ENCODE data around the gene S100A1. TPM values are rescaled to one million over a fixed set of nuclear protein-coding genes. Genes with fewer than 3 reads are reported as not detected.
A peak's percentile ranks its signal among the peaks of the same experiment; 100 is the strongest.

S100A1 gene
- total RNA-seq, 1 experiment from 2014 or later: 0.29 TPM

- peak overlapping the region; percentile 67 for H3K4me3 ChIP-seq (ENCODE audit: low read length)
- H3K9me3 ChIP-seq (ENCODE audit: low read length): no peaks in the 10 kb centered on the region
- peaks cover 16% of the 10 kb centered on the region for H3K27me3 ChIP-seq (ENCODE audit: low read length)
- intact Hi-C loops (cut with micrococcal nuclease): loop anchor here (2.0 to 10.0 kb wide), 2 partner anchors 55 to 325 kb away; partner anchors contain the start of gene S100A9
- POLR2A ChIA-PET (ENCODE audit: unreplicated experiment): no interaction called here
- H3K36me3 ChIP-seq (ENCODE audit: low read depth, low read length): no peaks in the 10 kb centered on the region
- H3K9ac ChIP-seq (ENCODE audit: low read length): no peak overlapping the region
- peak; percentile 11 for ATAC-seq
- H3K27ac ChIP-seq (ENCODE audit: low read length): no peak overlapping the region
- H3K79me2 ChIP-seq (ENCODE audit: low read length): no peaks in the 10 kb centered on the region
- no peaks in the 10 kb centered on the region for H3F3A ChIP-seq (ENCODE audit: low read length, unreplicated experiment)
- H3K9me2 ChIP-seq (replicated peaks; ENCODE audit: low read length): no peaks in the 10 kb centered on the region
- no peak for TF ChIP-seq EZH2 (IDR thresholded peaks at IDR 0.05; ENCODE audit: low read length, unreplicated experiment)
- TF ChIP-seq EZH2phosphoT487 (IDR thresholded peaks at IDR 0.05; ENCODE audit: borderline replicate concordance, low read length): no peak
- TF ChIP-seq, protein P1, sequence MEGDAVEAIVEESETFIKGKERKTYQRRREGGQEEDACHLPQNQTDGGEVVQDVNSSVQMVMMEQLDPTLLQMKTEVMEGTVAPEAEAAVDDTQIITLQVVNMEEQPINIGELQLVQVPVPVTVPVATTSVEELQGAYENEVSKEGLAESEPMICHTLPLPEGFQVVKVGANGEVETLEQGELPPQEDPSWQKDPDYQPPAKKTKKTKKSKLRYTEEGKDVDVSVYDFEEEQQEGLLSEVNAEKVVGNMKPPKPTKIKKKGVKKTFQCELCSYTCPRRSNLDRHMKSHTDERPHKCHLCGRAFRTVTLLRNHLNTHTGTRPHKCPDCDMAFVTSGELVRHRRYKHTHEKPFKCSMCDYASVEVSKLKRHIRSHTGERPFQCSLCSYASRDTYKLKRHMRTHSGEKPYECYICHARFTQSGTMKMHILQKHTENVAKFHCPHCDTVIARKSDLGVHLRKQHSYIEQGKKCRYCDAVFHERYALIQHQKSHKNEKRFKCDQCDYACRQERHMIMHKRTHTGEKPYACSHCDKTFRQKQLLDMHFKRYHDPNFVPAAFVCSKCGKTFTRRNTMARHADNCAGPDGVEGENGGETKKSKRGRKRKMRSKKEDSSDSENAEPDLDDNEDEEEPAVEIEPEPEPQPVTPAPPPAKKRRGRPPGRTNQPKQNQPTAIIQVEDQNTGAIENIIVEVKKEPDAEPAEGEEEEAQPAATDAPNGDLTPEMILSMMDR (conservative IDR thresholded peaks at IDR 0.05; ENCODE audit: low read depth, low read length): no peak
- DNase-seq: no peak
- CTCF ChIA-PET: no interaction called here
- BruUV-seq (replicated peaks): no TSS peak
- peak overlapping the region; percentile 87 for H2AFZ ChIP-seq (ENCODE audit: low read length)
- no peaks in the 10 kb centered on the region for H4K20me1 ChIP-seq (ENCODE audit: low read length)
- peak overlapping the region; percentile 95 for H3K4me2 ChIP-seq (ENCODE audit: low read length)
- peaks cover 12% of the 10 kb centered on the region for H3K4me1 ChIP-seq (ENCODE audit: insufficient read depth, low read length)
Measured at GRCh38 chr1:153679337-153680119, 51.3 kb downstream of the S100A1 start.

DNA sequence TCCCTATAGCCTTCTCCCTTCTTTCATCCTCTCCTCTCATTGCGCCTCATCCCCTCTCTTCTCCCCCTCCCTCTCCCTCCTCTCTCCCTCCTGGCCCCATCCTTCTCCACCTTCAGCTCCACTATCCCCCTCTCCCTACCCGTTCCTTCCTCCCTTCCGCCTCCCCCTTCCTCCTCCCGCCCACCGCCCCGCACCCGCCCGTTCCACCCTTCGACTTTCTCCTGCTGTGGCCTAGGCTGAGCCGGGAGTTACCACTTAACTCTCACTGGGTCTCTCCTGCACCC lies 51.8 kb downstream of the S100A1 start:
- no peaks in the 10 kb centered on the region for H3K9me2 ChIP-seq (replicated peaks; ENCODE audit: low read length)
- ChIA-PET POLR2A (ENCODE audit: unreplicated experiment) (no interaction called here), CTCF (no interaction called here)
- H2AFZ ChIP-seq (ENCODE audit: low read length): no peak overlapping the region
- no peaks in the 10 kb centered on the region for H3K79me2 ChIP-seq (ENCODE audit: low read length)
- H3K4me3 ChIP-seq (ENCODE audit: low read length): no peak overlapping the region
- no peak overlapping the region for H3K27ac ChIP-seq (ENCODE audit: low read length)
- DNase-seq (no peak), ATAC-seq (no peak)
- intact Hi-C loops (cut with micrococcal nuclease): no loop called here
- no TSS peak for BruUV-seq (replicated peaks)
- H3K4me1 ChIP-seq (ENCODE audit: insufficient read depth, low read length): peaks cover 12% of the 10 kb centered on the region
- H3K36me3 ChIP-seq (ENCODE audit: low read depth, low read length): no peaks in the 10 kb centered on the region
- no peak overlapping the region for H3K4me2 ChIP-seq (ENCODE audit: low read length)
- no peaks in the 10 kb centered on the region for H3F3A ChIP-seq (ENCODE audit: low read length, unreplicated experiment)
- no peaks in the 10 kb centered on the region for H3K9me3 ChIP-seq (ENCODE audit: low read length)
- H3K9ac ChIP-seq (ENCODE audit: low read length): no peak overlapping the region
- H4K20me1 ChIP-seq (ENCODE audit: low read length): no peaks in the 10 kb centered on the region
- TF ChIP-seq, protein P1 (conservative IDR thresholded peaks at IDR 0.05; ENCODE audit: low read depth, low read length): no peak
- TF ChIP-seq EZH2 (IDR thresholded peaks at IDR 0.05; ENCODE audit: low read length, unreplicated experiment): no peak
- TF ChIP-seq EZH2phosphoT487 (IDR thresholded peaks at IDR 0.05; ENCODE audit: borderline replicate concordance, low read length): no peak
- peaks cover 16% of the 10 kb centered on the region for H3K27me3 ChIP-seq (ENCODE audit: low read length)

Other genes with a start within 250 kb of the S100A1 start
- 0.29 TPM in 1 of 2 replicates, not detected in the other for gene S100A8, start 237.4 kb upstream of the S100A1 start, total RNA-seq (2014; rRNA removed)
- not detected in 2 replicates for gene S100A7A, start 211.9 kb upstream of the S100A1 start, total RNA-seq (2014; rRNA removed)
- gene S100A7, start 167.8 kb upstream of the S100A1 start, total RNA-seq (2014; rRNA removed): not detected in 2 replicates
- 1,818 and 2,572 TPM in 2 replicates for gene S100A6, start 92.4 kb upstream of the S100A1 start, total RNA-seq (2014; rRNA removed)
- gene S100A5, start 87.5 kb upstream of the S100A1 start, total RNA-seq (2014; rRNA removed): 2.5 and 6.3 TPM in 2 replicates
- gene S100A4, start 82.6 kb upstream of the S100A1 start, total RNA-seq (2014; rRNA removed): 32.2 and 55.8 TPM in 2 replicates
- 4.6 and 7.9 TPM in 2 replicates for gene S100A3, start 79.2 kb upstream of the S100A1 start, total RNA-seq (2014; rRNA removed)
- gene S100A2, start 62.6 kb upstream of the S100A1 start, total RNA-seq (2014; rRNA removed): 358 and 373 TPM in 2 replicates
- gene S100A16, start 15.3 kb upstream of the S100A1 start, total RNA-seq (2014; rRNA removed): 1,254 and 1,288 TPM in 2 replicates
- gene S100A14, start 12.1 kb upstream of the S100A1 start, total RNA-seq (2014; rRNA removed): 462 and 536 TPM in 2 replicates
- 307 and 350 TPM in 2 replicates for gene S100A13, start 929 bp upstream of the S100A1 start, total RNA-seq (2014; rRNA removed)
- gene CHTOP, start 5.6 kb downstream of the S100A1 start, total RNA-seq (2014; rRNA removed): 101 and 112 TPM in 2 replicates
- 46.4 and 82.0 TPM in 2 replicates for gene SNAPIN, start 30.3 kb downstream of the S100A1 start, total RNA-seq (2014; rRNA removed)
- gene ILF2, start 42.6 kb downstream of the S100A1 start, total RNA-seq (2014; rRNA removed): 398 and 439 TPM in 2 replicates
- 0.46 and 0.84 TPM in 2 replicates for gene NPR1, start 50.3 kb downstream of the S100A1 start, total RNA-seq (2014; rRNA removed)
- 46.5 and 57.4 TPM in 2 replicates for gene INTS3, start 99.6 kb downstream of the S100A1 start, total RNA-seq (2014; rRNA removed)
- gene SLC27A3, start 147.0 kb downstream of the S100A1 start, total RNA-seq (2014; rRNA removed): 6.3 and 9.2 TPM in 2 replicates

Data from PC-3 (cell line).